ENCODE data around the gene ZNF365. TPM values are rescaled to one million over a fixed set of nuclear protein-coding genes. Genes with fewer than 3 reads are reported as not detected.

ZNF365 gene
- total RNA-seq, 1 experiment from 2014 or later: 1.8 TPM

GRCh38 chr10:62396864-62397263 is 22.7 kb downstream of the ZNF365 start:
- no peak overlapping the region for H2AFZ ChIP-seq (ENCODE audit: low read depth, low read length, poor library complexity, severe bottlenecking)
- intact Hi-C loops (cut with micrococcal nuclease): no loop called here
- H3K79me2 ChIP-seq (ENCODE audit: insufficient read depth, low read length): no peaks in the 10 kb centered on the region
- TF ChIP-seq MAX (IDR thresholded peaks at IDR 0.05): no peak
- no peak for TF ChIP-seq TCF7L2 (IDR thresholded peaks at IDR 0.05; ENCODE audit: borderline replicate concordance, extremely low read depth, insufficient read depth, insufficient read length)
- TF ChIP-seq POLR2AphosphoS5 (IDR thresholded peaks at IDR 0.05; ENCODE audit: low read depth, low read length): no peak
- no peaks in the 10 kb centered on the region for H3K4me1 ChIP-seq (ENCODE audit: control insufficient read depth in 1 of 2, insufficient read depth in 2 of 2, low read length in 2 of 2)
- no peak overlapping the region for H3K4me2 ChIP-seq (ENCODE audit: low read length)
- DNase-seq (ENCODE audit: low read depth, low spot score): no peak
- no peak for ATAC-seq
- H3K36me3 ChIP-seq (ENCODE audit: control insufficient read depth in 1 of 2, insufficient read depth in 2 of 2, low read length in 2 of 2): no peaks in the 10 kb centered on the region
- no TSS peak for BruUV-seq (replicated peaks)
- H3K9me3 ChIP-seq (ENCODE audit: control insufficient read depth in 1 of 2, insufficient read depth in 1 of 2, low read depth in 1 of 2, low read length in 2 of 2): no peaks in the 10 kb centered on the region
- no peaks in the 10 kb centered on the region for H3K9me2 ChIP-seq (ENCODE audit: insufficient read depth)
- no peaks in the 10 kb centered on the region for H3K27me3 ChIP-seq (ENCODE audit: insufficient read depth, low read length)
- CTCF ChIA-PET: no interaction called here
- no peaks in the 10 kb centered on the region for H4K20me1 ChIP-seq (ENCODE audit: insufficient read depth)
- RAD21 ChIA-PET (ENCODE audit: low non-redundant PET in 1 of 2, low total read pairs in 2 of 2, uncharacterized antibody in 2 of 2, unreplicated experiment in 2 of 2): no interaction called here
- H3K27ac ChIP-seq (ENCODE audit: low read depth, low read length): no peak overlapping the region
- no peak overlapping the region for H3K4me3 ChIP-seq (replicated peaks in 1 of 2; ENCODE audit: low read depth in 1 of 2, low read length in 2 of 2)
- POLR2A ChIA-PET: no interaction called here
- H3K9ac ChIP-seq (ENCODE audit: low read length): no peak overlapping the region

GRCh38 chr10:62399211-62399610 is 25.0 kb downstream of the ZNF365 start:
- H3K9me3 ChIP-seq (ENCODE audit: control insufficient read depth in 1 of 2, insufficient read depth in 1 of 2, low read depth in 1 of 2, low read length in 2 of 2): no peaks in the 10 kb centered on the region
- no peak for TF ChIP-seq CBX3 (IDR thresholded peaks at IDR 0.05; ENCODE audit: low read depth)
- RAD21 ChIA-PET (ENCODE audit: low non-redundant PET in 1 of 2, low total read pairs in 2 of 2, uncharacterized antibody in 2 of 2, unreplicated experiment in 2 of 2): no interaction called here
- DNase-seq (ENCODE audit: low read depth, low spot score) (no peak), ATAC-seq (no peak)
- H3K9ac ChIP-seq (ENCODE audit: low read length): no peak overlapping the region
- no peak overlapping the region for H2AFZ ChIP-seq (ENCODE audit: low read depth, low read length, poor library complexity, severe bottlenecking)
- H3K27ac ChIP-seq (ENCODE audit: low read depth, low read length): no peak overlapping the region
- BruUV-seq (replicated peaks): no TSS peak
- H3K79me2 ChIP-seq (ENCODE audit: insufficient read depth, low read length): no peaks in the 10 kb centered on the region
- H3K9me2 ChIP-seq (ENCODE audit: insufficient read depth): no peaks in the 10 kb centered on the region
- H3K27me3 ChIP-seq (ENCODE audit: insufficient read depth, low read length): no peaks in the 10 kb centered on the region
- no peaks in the 10 kb centered on the region for H3K36me3 ChIP-seq (ENCODE audit: control insufficient read depth in 1 of 2, insufficient read depth in 2 of 2, low read length in 2 of 2)
- POLR2A ChIA-PET: no interaction called here
- no peak overlapping the region for H3K4me3 ChIP-seq (replicated peaks in 1 of 2; ENCODE audit: low read depth in 1 of 2, low read length in 2 of 2)
- H3K4me1 ChIP-seq (ENCODE audit: control insufficient read depth in 1 of 2, insufficient read depth in 2 of 2, low read length in 2 of 2): no peaks in the 10 kb centered on the region
- no peaks in the 10 kb centered on the region for H4K20me1 ChIP-seq (ENCODE audit: insufficient read depth)
- intact Hi-C loops (cut with micrococcal nuclease): no loop called here
- CTCF ChIA-PET: no interaction called here
- H3K4me2 ChIP-seq (ENCODE audit: low read length): no peak overlapping the region

Measured in HCT116 (cell line).